Gastroesophageal sphincter (tissue), 4 donors: ENCODE measurements around the gene IPO9. TPM values are rescaled to one million over a fixed set of nuclear protein-coding genes. Genes with fewer than 3 reads are reported as not detected.

ENCODE experiments used
- ATAC-seq: fragments of 150-250 bp; one replicate; pipeline ENCODE4 v1.9.1; 2016; ENCODE audit warnings: mild to moderate bottlenecking, moderate library complexity
- H3K27ac ChIP-seq, 4 donors: fragments of 200-600 bp; sonication (generic) in 3 of 4; 1 replicate in 3 of 4; 2 replicates in 1 of 4; pipeline ENCODE4 v1.5.1; 2016 to 2019
- H3K27me3 ChIP-seq: fragments of 200-600 bp; sonication (generic); one replicate; pipeline ENCODE4 v1.5.1; 2019
- H3K36me3 ChIP-seq, 2 donors: fragments of 200-600 bp; sonication (generic); one replicate each; pipeline ENCODE4 v1.5.1; 2019; ENCODE audit warnings: control low read depth in 1 of 2
- H3K4me1 ChIP-seq, 3 donors: fragments of 200-600 bp; sonication (generic); 1 replicate in 2 of 3; 2 replicates in 1 of 3; pipeline ENCODE4 v1.5.1; 2016 to 2019; ENCODE audit warnings: control low read depth in 2 of 3
- H3K4me3 ChIP-seq, 2 donors: fragments of 200-600 bp; sonication (generic); one replicate each; pipeline ENCODE4 v1.5.1; 2019; ENCODE audit warnings: mild to moderate bottlenecking in 1 of 2, moderate library complexity in 1 of 2
- H3K9me3 ChIP-seq, 3 donors: fragments of 200-600 bp; sonication (generic); one replicate each; pipeline ENCODE4 v1.5.1; 2017 to 2019; ENCODE audit warnings: control low read depth in 2 of 3
- CTCF ChIP-seq, 4 experiments: fragments of 200-600 bp in 2 of 4; fragments of 450-650 bp in 2 of 4; sonication (generic) in 1 of 4; IDR thresholded peaks; one replicate each; pipeline ENCODE4 v1.5.1; 2017 to 2019; ENCODE audit warnings: antibody characterized with exemption in 4 of 4, mild to moderate bottlenecking in 2 of 4, moderate library complexity in 2 of 4
- EP300 ChIP-seq: sonication (generic); formaldehyde crosslinking; IDR thresholded peaks from one replicate; pipeline ENCODE4 v1.6.1; 2017; ENCODE audit warnings: antibody characterized with exemption, mild to moderate bottlenecking
- POLR2A ChIP-seq, 2 donors: fragments of 450-650 bp; IDR thresholded peaks; one replicate each; pipeline ENCODE4 v1.6.1; 2017; ENCODE audit warnings: antibody characterized with exemption in 2 of 2, mild to moderate bottlenecking in 2 of 2, moderate library complexity in 1 of 2
- POLR2AphosphoS5 ChIP-seq: sonication (generic); formaldehyde crosslinking; IDR thresholded peaks from one replicate; pipeline ENCODE4 v1.6.1; 2017; ENCODE audit warnings: antibody characterized with exemption
- WGBS, 2 donors: methylation state at CpG; one replicate each; pipeline ENCODE4 v1.1.5; 2018; ENCODE audit warnings: low coverage in 1 of 2; 5-methylcytosine and 5-hydroxymethylcytosine counted together
- total RNA-seq, 4 donors: library from RNA; depleted of rRNA; stranded (reverse); fragments of >200 nt; gene quantifications; one replicate each; pipeline ENCODE4 v1.1.0, GENCODE V29; 2016

Gene IPO9
- total RNA-seq, 4 donors from 2014 or later, result 21.6 to 30.7 (median 26.5) TPM

- TF ChIP-seq CTCF (IDR thresholded peaks at IDR 0.05) (no peak), POLR2AphosphoS5 (no peak), EP300 (no peak), POLR2A (IDR thresholded peaks at IDR 0.05) (no peak)
- peaks cover 0 to 34% (median 6%) of the 10 kb centered on the region in 3 donors for H3K4me1 ChIP-seq
- H3K4me3 ChIP-seq, result no peak overlapping the region
- no peak overlapping the region for H3K27ac ChIP-seq
- H3K36me3 ChIP-seq, result peaks cover 0 to 73% of the 10 kb centered on the region in 2 donors
- ATAC-seq, result no peak
- WGBS, 2 donors, result 100% methylated on average over 2 of the region's 2 CpGs
- no peaks in the 10 kb centered on the region for H3K27me3 ChIP-seq
- H3K9me3 ChIP-seq, result no peaks in the 10 kb centered on the region
Measured at GRCh38 chr1:201783058-201783457, 45.9 kb upstream of the IPO9 start.

- H3K4me1 ChIP-seq, result peaks cover 0 to 36% (median 6%) of the 10 kb centered on the region in 3 donors
- no peaks in the 10 kb centered on the region for H3K9me3 ChIP-seq
- no peaks in the 10 kb centered on the region for H3K27me3 ChIP-seq
- WGBS, 2 donors, result 87 to 98% methylated on average over 5 of the region's 6 CpGs
- no peak overlapping the region for H3K27ac ChIP-seq
- ATAC-seq, result no peak
- TF ChIP-seq POLR2AphosphoS5 (no peak), CTCF (IDR thresholded peaks at IDR 0.05) (no peak), EP300 (no peak), POLR2A (IDR thresholded peaks at IDR 0.05) (no peak)
- H3K36me3 ChIP-seq, result peaks cover 0 to 78% of the 10 kb centered on the region in 2 donors
- no peak overlapping the region for H3K4me3 ChIP-seq
Measured at GRCh38 chr1:201783572-201783971, 45.4 kb upstream of the IPO9 start.

- no peak overlapping the region for H3K27ac ChIP-seq
- no peak for TF ChIP-seq POLR2AphosphoS5
- TF ChIP-seq POLR2A (IDR thresholded peaks at IDR 0.05), result no peak
- no peak for TF ChIP-seq EP300
- TF ChIP-seq CTCF (IDR thresholded peaks at IDR 0.05), result no peak
- peaks cover 0 to 80% of the 10 kb centered on the region in 2 donors for H3K36me3 ChIP-seq
- H3K4me3 ChIP-seq, result no peak overlapping the region
- no peak for ATAC-seq
- WGBS, 2 donors, result 94 to 100% methylated on average over 2 of the region's 2 CpGs
- H3K4me1 ChIP-seq, result peaks cover 0 to 47% (median 13%) of the 10 kb centered on the region in 3 donors
- no peaks in the 10 kb centered on the region for H3K9me3 ChIP-seq
- no peaks in the 10 kb centered on the region for H3K27me3 ChIP-seq
Measured at GRCh38 chr1:201785291-201785690, 43.7 kb upstream of the IPO9 start.

GRCh38 chr1:201786824-201787223 lies 42.1 kb upstream of the IPO9 start:
- Histone ChIP-seq H3K36me3 (peaks cover 0 to 65% of the 10 kb centered on the region in 2 donors), H3K27ac (peak overlapping the region in 3 of 4 donors; percentile 48 to 71 (median 55)), H3K27me3 (no peaks in the 10 kb centered on the region), H3K4me1 (peaks cover 3 to 53% (median 28%) of the 10 kb centered on the region in 3 donors), H3K4me3 (no peak overlapping the region), H3K9me3 (no peaks in the 10 kb centered on the region)
- WGBS, 2 donors, result 51 to 64% methylated on average over 2 to 4 of the region's 5 CpGs
- ATAC-seq, result peak; percentile 84
- no peak for TF ChIP-seq EP300
- TF ChIP-seq POLR2AphosphoS5, result no peak
- no peak for TF ChIP-seq POLR2A (IDR thresholded peaks at IDR 0.05)
- no peak for TF ChIP-seq CTCF (IDR thresholded peaks at IDR 0.05)

GRCh38 chr1:201788296-201788695 lies 40.7 kb upstream of the IPO9 start:
- H3K27me3 ChIP-seq, result no peaks in the 10 kb centered on the region
- no peak overlapping the region for H3K4me3 ChIP-seq
- TF ChIP-seq EP300 (no peak), CTCF (IDR thresholded peaks at IDR 0.05) (no peak), POLR2A (IDR thresholded peaks at IDR 0.05) (no peak), POLR2AphosphoS5 (no peak)
- H3K9me3 ChIP-seq, result no peaks in the 10 kb centered on the region
- H3K36me3 ChIP-seq, result peaks cover 0 to 50% of the 10 kb centered on the region in 2 donors
- WGBS, 2 donors, result 97% methylated on average over 6 to 14 of the region's 18 CpGs
- H3K27ac ChIP-seq, result peak overlapping the region in 2 of 4 donors; percentile 71 to 78
- peaks cover 6 to 68% (median 39%) of the 10 kb centered on the region in 3 donors for H3K4me1 ChIP-seq
- no peak for ATAC-seq
